HepG2 (cell line): ENCODE results near the gene SLC16A6. TPM values are rescaled to one million over a fixed set of nuclear protein-coding genes. Genes with fewer than 3 reads are reported as not detected.

ENCODE experiments used
- AHR ChIP-seq: IDR thresholded peaks from 2 replicates; pipeline ENCODE4 v1.6.1; 2018; ENCODE audit warnings: missing genetic modification reagents, missing compliant biosample characterization
- FOXA3 ChIP-seq: IDR thresholded peaks from 2 replicates; pipeline ENCODE4 v1.6.1; 2016; ENCODE audit warnings: missing genetic modification reagents, missing compliant biosample characterization
- GATAD1 ChIP-seq: IDR thresholded peaks from 2 replicates; pipeline ENCODE4 v1.6.1; 2016; ENCODE audit warnings: missing genetic modification reagents, missing compliant biosample characterization
- HOXA5 ChIP-seq: sonication (generic); formaldehyde crosslinking; IDR thresholded peaks from 2 replicates; pipeline ENCODE4 v1.4.0; 2020; ENCODE audit warnings: missing genetic modification reagents
- NR1H2 ChIP-seq: sonication (generic); formaldehyde crosslinking; IDR thresholded peaks from 2 replicates; pipeline ENCODE4 v1.8.1; 2022; ENCODE audit warnings: low read depth, missing genetic modification reagents, borderline replicate concordance
- PCBP1 ChIP-seq: fragments of 200-400 bp; formaldehyde crosslinking; IDR thresholded peaks from 2 replicates; pipeline ENCODE4 v1.6.1; 2017; ENCODE audit warnings: mild to moderate bottlenecking, low read depth, low read length, borderline replicate concordance
- PRDM15 ChIP-seq: sonication (generic); formaldehyde crosslinking; IDR thresholded peaks from 2 replicates; pipeline ENCODE4 v1.4.0; 2020; ENCODE audit warnings: missing genetic modification reagents
- THYN1 ChIP-seq: sonication (generic); formaldehyde crosslinking; IDR thresholded peaks from 2 replicates; pipeline ENCODE4 v1.8.1; 2023; ENCODE audit warnings: low read depth, mild to moderate bottlenecking, moderate library complexity, missing genetic modification reagents, borderline replicate concordance
- XRCC5 ChIP-seq: fragments of 200-400 bp; formaldehyde crosslinking; optimal IDR thresholded peaks from 2 replicates; pipeline ENCODE3; 2017; ENCODE audit warnings: mild to moderate bottlenecking, low read length
- ZEB1 ChIP-seq: IDR thresholded peaks from 2 replicates; pipeline ENCODE4 v1.6.1; 2012; ENCODE audit warnings: mild to moderate bottlenecking, low read depth, inconsistent platforms; ENCODE audit not compliant: insufficient replicate concordance
- ZNF33B ChIP-seq: sonication (generic); formaldehyde crosslinking; IDR thresholded peaks from 2 replicates; pipeline ENCODE4 v1.5.1; 2020; ENCODE audit warnings: mild to moderate bottlenecking, missing genetic modification reagents
- ZNF567 ChIP-seq: sonication (generic); formaldehyde crosslinking; IDR thresholded peaks from 2 replicates; pipeline ENCODE4 v1.8.1; 2023; ENCODE audit warnings: mild to moderate bottlenecking, missing genetic modification reagents, borderline replicate concordance
- ZNF879 ChIP-seq: sonication (generic); formaldehyde crosslinking; IDR thresholded peaks from 2 replicates; pipeline ENCODE4 v1.8.1; 2023; ENCODE audit warnings: missing genetic modification reagents
- ZSCAN31 ChIP-seq: sonication (generic); formaldehyde crosslinking; IDR thresholded peaks from 2 replicates; pipeline ENCODE4 v1.5.0; 2020; ENCODE audit warnings: low read depth, mild to moderate bottlenecking, missing genetic modification reagents
- ZZZ3 ChIP-seq: sonication (generic); formaldehyde crosslinking; IDR thresholded peaks from 2 replicates; pipeline ENCODE4 v1.4.0; 2020; ENCODE audit warnings: missing genetic modification reagents, mild to moderate bottlenecking, borderline replicate concordance
- polyA plus RNA-seq, 8 experiments: library from polyadenylated mRNA; depleted of rRNA in 3 of 8; stranded (reverse) in 7 of 8; unstranded in 1 of 8; fragments of >200 nt; fragmentation: Illumina TruSeq in 4 of 8; extraction: Trizol in 4 of 8; gene quantifications; 2 replicates each; pipeline versions ENCODE4 v1.2.1 to v1.2.3, GENCODE V29; 2011 to 2016; ENCODE audit warnings: low read depth in 4 of 8, missing spikeins in 1 of 8, mixed read lengths in 1 of 8; ENCODE audit not compliant: insufficient read depth in 1 of 8
- total RNA-seq, 5 experiments: library from RNA; depleted of rRNA; stranded (reverse); fragments of >200 nt; fragmentation: Illumina TruSeq; extraction: Trizol; gene quantifications; 2 replicates each; pipeline ENCODE4 v1.2.3, GENCODE V29; 2016; ENCODE audit warnings: low read depth in 1 of 5
- TF ChIP-seq, protein P1 (sequence below): sonication (generic); formaldehyde crosslinking; IDR thresholded peaks from 2 replicates; pipeline ENCODE4 v1.5.0; 2020; ENCODE audit warnings: missing genetic modification reagents
- TF ChIP-seq, protein P2 (sequence below): sonication (generic); formaldehyde crosslinking; IDR thresholded peaks from 2 replicates; pipeline ENCODE4 v1.5.0; 2020; ENCODE audit warnings: mild to moderate bottlenecking, low read depth, missing genetic modification reagents, borderline replicate concordance
- TF ChIP-seq, protein P3 (sequence below): sonication (generic); formaldehyde crosslinking; IDR thresholded peaks from 2 replicates; pipeline ENCODE4 v1.4.0; 2020; ENCODE audit warnings: missing genetic modification reagents, mild to moderate bottlenecking, borderline replicate concordance
- TF ChIP-seq, protein P4 (sequence below): sonication (generic); formaldehyde crosslinking; conservative IDR thresholded peaks from 2 replicates; pipeline ENCODE4 v1.4.0; 2020; ENCODE audit warnings: missing genetic modification reagents

Gene SLC16A6
- total and polyA plus RNA-seq, 2 of the 13 experiments (the other 11 are each of a cell fraction or from before 2014, with no cell fraction given), result 1.1 to 44.7 TPM

DNA sequence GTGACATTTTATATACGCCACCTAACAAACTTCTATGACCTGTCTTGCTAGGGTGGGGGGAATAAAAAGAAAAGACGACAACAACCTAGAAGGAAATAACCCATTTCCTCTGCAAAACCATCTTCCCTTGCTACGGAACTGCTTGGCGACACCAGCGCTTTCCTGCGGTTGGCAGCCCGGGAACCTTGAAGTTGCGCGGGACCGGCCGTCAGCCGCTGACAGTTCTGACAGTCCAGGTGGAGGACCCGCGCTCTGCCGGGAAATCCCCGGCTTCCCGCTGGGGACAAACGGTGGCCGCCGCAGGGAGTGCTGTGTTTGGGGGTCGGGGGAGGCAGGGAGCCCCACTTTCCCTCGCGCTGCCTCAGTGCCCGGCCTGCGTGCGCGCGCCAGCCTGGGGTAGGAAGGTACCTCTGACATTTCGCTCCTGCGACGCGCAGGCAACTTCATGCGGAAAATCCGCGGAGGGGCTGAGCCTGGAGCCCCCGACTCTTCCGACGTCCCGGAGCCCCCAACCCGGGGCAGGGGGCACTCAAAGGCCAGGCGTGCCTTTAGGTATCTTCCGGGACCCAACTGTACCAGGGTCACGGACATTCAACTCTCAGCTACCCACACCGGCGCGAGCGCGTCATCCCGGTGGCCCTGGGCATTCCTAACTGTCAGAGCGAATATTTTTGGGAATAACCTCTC lies 516 bp downstream of the SLC16A6 start (continued):
- TF ChIP-seq PRDM15 (CRISPR knock-in tag), result no peak
- 0 out of 2 replicates have a peak, but pooled peaks have one; percentile 36 for TF ChIP-seq PCBP1
- peak; percentile 28; the same call in 1 of the 2 replicates for TF ChIP-seq ZNF33B (CRISPR knock-in tag)
- TF ChIP-seq, protein P1, sequence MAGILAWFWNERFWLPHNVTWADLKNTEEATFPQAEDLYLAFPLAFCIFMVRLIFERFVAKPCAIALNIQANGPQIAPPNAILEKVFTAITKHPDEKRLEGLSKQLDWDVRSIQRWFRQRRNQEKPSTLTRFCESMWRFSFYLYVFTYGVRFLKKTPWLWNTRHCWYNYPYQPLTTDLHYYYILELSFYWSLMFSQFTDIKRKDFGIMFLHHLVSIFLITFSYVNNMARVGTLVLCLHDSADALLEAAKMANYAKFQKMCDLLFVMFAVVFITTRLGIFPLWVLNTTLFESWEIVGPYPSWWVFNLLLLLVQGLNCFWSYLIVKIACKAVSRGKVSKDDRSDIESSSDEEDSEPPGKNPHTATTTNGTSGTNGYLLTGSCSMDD, result no peak
- no peak for TF ChIP-seq NR1H2 (CRISPR knock-in tag)
- TF ChIP-seq AHR (CRISPR knock-in tag), result no peak
- no peak for TF ChIP-seq ZZZ3 (CRISPR knock-in tag)
- TF ChIP-seq XRCC5, result peak; percentile 19
- TF ChIP-seq, protein P2, sequence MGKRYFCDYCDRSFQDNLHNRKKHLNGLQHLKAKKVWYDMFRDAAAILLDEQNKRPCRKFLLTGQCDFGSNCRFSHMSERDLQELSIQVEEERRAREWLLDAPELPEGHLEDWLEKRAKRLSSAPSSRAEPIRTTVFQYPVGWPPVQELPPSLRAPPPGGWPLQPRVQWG (CRISPR knock-in tag), result 0 out of 2 replicates have a peak, but pooled peaks have one; percentile 50
- TF ChIP-seq, protein P3, sequence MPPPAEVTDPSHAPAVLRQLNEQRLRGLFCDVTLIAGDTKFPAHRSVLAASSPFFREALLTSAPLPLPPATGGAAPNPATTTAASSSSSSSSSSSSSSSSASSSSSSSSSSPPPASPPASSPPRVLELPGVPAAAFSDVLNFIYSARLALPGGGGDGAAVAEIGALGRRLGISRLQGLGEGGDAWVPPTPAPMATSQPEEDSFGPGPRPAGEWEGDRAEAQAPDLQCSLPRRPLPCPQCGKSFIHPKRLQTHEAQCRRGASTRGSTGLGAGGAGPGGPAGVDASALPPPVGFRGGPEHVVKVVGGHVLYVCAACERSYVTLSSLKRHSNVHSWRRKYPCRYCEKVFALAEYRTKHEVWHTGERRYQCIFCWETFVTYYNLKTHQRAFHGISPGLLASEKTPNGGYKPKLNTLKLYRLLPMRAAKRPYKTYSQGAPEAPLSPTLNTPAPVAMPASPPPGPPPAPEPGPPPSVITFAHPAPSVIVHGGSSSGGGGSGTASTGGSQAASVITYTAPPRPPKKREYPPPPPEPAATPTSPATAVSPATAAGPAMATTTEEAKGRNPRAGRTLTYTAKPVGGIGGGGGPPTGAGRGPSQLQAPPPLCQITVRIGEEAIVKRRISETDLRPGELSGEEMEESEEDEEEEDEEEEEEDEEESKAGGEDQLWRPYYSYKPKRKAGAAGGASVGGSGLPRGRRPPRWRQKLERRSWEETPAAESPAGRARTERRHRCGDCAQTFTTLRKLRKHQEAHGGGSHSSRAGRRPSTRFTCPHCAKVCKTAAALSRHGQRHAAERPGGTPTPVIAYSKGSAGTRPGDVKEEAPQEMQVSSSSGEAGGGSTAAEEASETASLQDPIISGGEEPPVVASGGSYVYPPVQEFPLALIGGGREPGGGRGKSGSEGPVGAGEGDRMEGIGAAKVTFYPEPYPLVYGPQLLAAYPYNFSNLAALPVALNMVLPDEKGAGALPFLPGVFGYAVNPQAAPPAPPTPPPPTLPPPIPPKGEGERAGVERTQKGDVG, result 0 out of 2 replicates have a peak, but pooled peaks have one; percentile 70
- no peak for TF ChIP-seq HOXA5 (CRISPR knock-in tag)
- TF ChIP-seq FOXA3 (CRISPR knock-in tag), result no peak
- no peak for TF ChIP-seq ZNF567 (CRISPR knock-in tag)
- TF ChIP-seq ZSCAN31 (CRISPR knock-in tag), result peak; percentile 65; the same call in 1 of the 2 replicates
- TF ChIP-seq GATAD1, result no peak
- TF ChIP-seq THYN1 (CRISPR knock-in tag), result 0 out of 2 replicates have a peak, but pooled peaks have one; percentile 9
- TF ChIP-seq, protein P4, sequence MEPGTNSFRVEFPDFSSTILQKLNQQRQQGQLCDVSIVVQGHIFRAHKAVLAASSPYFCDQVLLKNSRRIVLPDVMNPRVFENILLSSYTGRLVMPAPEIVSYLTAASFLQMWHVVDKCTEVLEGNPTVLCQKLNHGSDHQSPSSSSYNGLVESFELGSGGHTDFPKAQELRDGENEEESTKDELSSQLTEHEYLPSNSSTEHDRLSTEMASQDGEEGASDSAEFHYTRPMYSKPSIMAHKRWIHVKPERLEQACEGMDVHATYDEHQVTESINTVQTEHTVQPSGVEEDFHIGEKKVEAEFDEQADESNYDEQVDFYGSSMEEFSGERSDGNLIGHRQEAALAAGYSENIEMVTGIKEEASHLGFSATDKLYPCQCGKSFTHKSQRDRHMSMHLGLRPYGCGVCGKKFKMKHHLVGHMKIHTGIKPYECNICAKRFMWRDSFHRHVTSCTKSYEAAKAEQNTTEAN (CRISPR knock-in tag), result peak; percentile 51; the same call in 1 of the 2 replicates
- no peak for TF ChIP-seq ZEB1
- peak; percentile 41; the same call in 1 of the 2 replicates for TF ChIP-seq ZNF879
